ENCODE data around the gene SLC37A1.

The SLC37A1 gene

GRCh38 chr21:42571391-42572150 lies 57.9 kb downstream of the SLC37A1 start:
- H4K8ac ChIP-seq (ENCODE audit: low read length), result no peak overlapping the region
- no peaks in the 10 kb centered on the region for H3K27me3 ChIP-seq (ENCODE audit: control insufficient read depth in 1 of 2, insufficient read depth in 1 of 2, low read length in 2 of 2)
- H3K36me3 ChIP-seq (ENCODE audit: control insufficient read depth in 1 of 2, insufficient read depth in 2 of 2, low read depth in 1 of 2, low read length in 2 of 2), result peaks cover 0 to 75% of the 10 kb centered on the region in 2 experiments
- H3K23ac ChIP-seq (ENCODE audit: low read length in 2 of 2), result no peak overlapping the region
- no peak overlapping the region for H2AK5ac ChIP-seq (ENCODE audit: low read length, severe bottlenecking)
- peaks cover 2% of the 10 kb centered on the region for H3K9me3 ChIP-seq (ENCODE audit: control insufficient read depth, low read length)
- H3K4me1 ChIP-seq (ENCODE audit: control insufficient read depth, insufficient read depth, low read depth, low read length), result peaks cover 3% of the 10 kb centered on the region
- no peak overlapping the region for H3K4me2 ChIP-seq (ENCODE audit: low read length, poor library complexity, severe bottlenecking)
- no peak overlapping the region for H3K18ac ChIP-seq (ENCODE audit: low read depth in 1 of 2, low read length in 2 of 2)
- no peak overlapping the region for H2AFZ ChIP-seq (ENCODE audit: low read depth, low read length)
- peaks cover 11% of the 10 kb centered on the region for H3K79me1 ChIP-seq (replicated peaks; ENCODE audit: low read length, poor library complexity, severe bottlenecking)
- H3K9ac ChIP-seq (ENCODE audit: low read length), result no peak overlapping the region
- no peak overlapping the region for H2BK5ac ChIP-seq (ENCODE audit: low read depth, low read length, poor library complexity, severe bottlenecking)
- H3K14ac ChIP-seq (ENCODE audit: low read length in 2 of 2), result no peak overlapping the region
- DNase-seq, result no peak
- no peak overlapping the region for H2BK15ac ChIP-seq (ENCODE audit: low read depth, poor library complexity, severe bottlenecking)
- H3K27ac ChIP-seq (ENCODE audit: low read length, poor library complexity, severe bottlenecking), result no peak overlapping the region
- no peak overlapping the region for H3K4me3 ChIP-seq (ENCODE audit: insufficient read depth in 1 of 2, low read depth in 1 of 2, low read length in 2 of 2)
- 90% methylated on average over 20 of the region's 20 CpGs for WGBS
- no peak overlapping the region for H2BK120ac ChIP-seq (ENCODE audit: low read depth, low read length)
- no peak overlapping the region for H3K4ac ChIP-seq (ENCODE audit: low read depth in 1 of 2, low read length in 2 of 2)
- no peak overlapping the region for H4K91ac ChIP-seq (ENCODE audit: low read length)
- H2BK12ac ChIP-seq (ENCODE audit: low read length in 2 of 2), result no peak overlapping the region

- H3K27me3 ChIP-seq (ENCODE audit: control insufficient read depth in 1 of 2, insufficient read depth in 1 of 2, low read length in 2 of 2), result no peaks in the 10 kb centered on the region
- H3K36me3 ChIP-seq (ENCODE audit: control insufficient read depth in 1 of 2, insufficient read depth in 2 of 2, low read depth in 1 of 2, low read length in 2 of 2), result peaks cover 0 to 66% of the 10 kb centered on the region in 2 experiments
- H3K4me2 ChIP-seq (ENCODE audit: low read length, poor library complexity, severe bottlenecking), result no peak overlapping the region
- H4K8ac ChIP-seq (ENCODE audit: low read length), result no peak overlapping the region
- peaks cover 15% of the 10 kb centered on the region for H3K9me3 ChIP-seq (ENCODE audit: control insufficient read depth, low read length)
- no peak overlapping the region for H4K91ac ChIP-seq (ENCODE audit: low read length)
- no peak overlapping the region for H2BK120ac ChIP-seq (ENCODE audit: low read depth, low read length)
- no peak for DNase-seq
- H3K18ac ChIP-seq (ENCODE audit: low read depth in 1 of 2, low read length in 2 of 2), result no peak overlapping the region
- H2BK12ac ChIP-seq (ENCODE audit: low read length in 2 of 2), result no peak overlapping the region
- H3K14ac ChIP-seq (ENCODE audit: low read length in 2 of 2), result no peak overlapping the region
- WGBS, result 91% methylated on average over 11 of the region's 12 CpGs
- H3K4me3 ChIP-seq (ENCODE audit: insufficient read depth in 1 of 2, low read depth in 1 of 2, low read length in 2 of 2), result no peak overlapping the region
- no peak overlapping the region for H3K23ac ChIP-seq (ENCODE audit: low read length in 2 of 2)
- H2BK5ac ChIP-seq (ENCODE audit: low read depth, low read length, poor library complexity, severe bottlenecking), result no peak overlapping the region
- no peak overlapping the region for H2AK5ac ChIP-seq (ENCODE audit: low read length, severe bottlenecking)
- H3K27ac ChIP-seq (ENCODE audit: low read length, poor library complexity, severe bottlenecking), result no peak overlapping the region
- H3K9ac ChIP-seq (ENCODE audit: low read length), result no peak overlapping the region
- H2AFZ ChIP-seq (ENCODE audit: low read depth, low read length), result no peak overlapping the region
- H2BK15ac ChIP-seq (ENCODE audit: low read depth, poor library complexity, severe bottlenecking), result no peak overlapping the region
- H3K4me1 ChIP-seq (ENCODE audit: control insufficient read depth, insufficient read depth, low read depth, low read length), result peaks cover 3% of the 10 kb centered on the region
- H3K79me1 ChIP-seq (replicated peaks; ENCODE audit: low read length, poor library complexity, severe bottlenecking), result peaks cover 9% of the 10 kb centered on the region
- no peak overlapping the region for H3K4ac ChIP-seq (ENCODE audit: low read depth in 1 of 2, low read length in 2 of 2)
Observed at GRCh38 chr21:42572906-42573495, 59.3 kb downstream of the SLC37A1 start.

GRCh38 chr21:42574234-42575027 lies 60.8 kb downstream of the SLC37A1 start:
- peaks cover 9% of the 10 kb centered on the region for H3K79me1 ChIP-seq (replicated peaks; ENCODE audit: low read length, poor library complexity, severe bottlenecking)
- H4K91ac ChIP-seq (ENCODE audit: low read length), result no peak overlapping the region
- no peak overlapping the region for H3K23ac ChIP-seq (ENCODE audit: low read length in 2 of 2)
- WGBS, result 81% methylated on average over 7 of the region's 7 CpGs
- no peak overlapping the region for H2BK12ac ChIP-seq (ENCODE audit: low read length in 2 of 2)
- H2BK15ac ChIP-seq (ENCODE audit: low read depth, poor library complexity, severe bottlenecking), result no peak overlapping the region
- H3K9me3 ChIP-seq (ENCODE audit: control insufficient read depth, low read length), result peaks cover 21% of the 10 kb centered on the region
- H3K4ac ChIP-seq (ENCODE audit: low read depth in 1 of 2, low read length in 2 of 2), result no peak overlapping the region
- H3K18ac ChIP-seq (ENCODE audit: low read depth in 1 of 2, low read length in 2 of 2), result no peak overlapping the region
- no peak overlapping the region for H4K8ac ChIP-seq (ENCODE audit: low read length)
- H3K4me1 ChIP-seq (ENCODE audit: control insufficient read depth, insufficient read depth, low read depth, low read length), result peaks cover 3% of the 10 kb centered on the region
- H3K36me3 ChIP-seq (ENCODE audit: control insufficient read depth in 1 of 2, insufficient read depth in 2 of 2, low read depth in 1 of 2, low read length in 2 of 2), result peaks cover 0 to 66% of the 10 kb centered on the region in 2 experiments
- H3K14ac ChIP-seq (ENCODE audit: low read length in 2 of 2), result no peak overlapping the region
- H3K9ac ChIP-seq (ENCODE audit: low read length), result no peak overlapping the region
- no peak overlapping the region for H3K4me3 ChIP-seq (ENCODE audit: insufficient read depth in 1 of 2, low read depth in 1 of 2, low read length in 2 of 2)
- H2AK5ac ChIP-seq (ENCODE audit: low read length, severe bottlenecking), result no peak overlapping the region
- no peak overlapping the region for H3K4me2 ChIP-seq (ENCODE audit: low read length, poor library complexity, severe bottlenecking)
- no peak overlapping the region for H2BK5ac ChIP-seq (ENCODE audit: low read depth, low read length, poor library complexity, severe bottlenecking)
- no peak overlapping the region for H3K27ac ChIP-seq (ENCODE audit: low read length, poor library complexity, severe bottlenecking)
- H2AFZ ChIP-seq (ENCODE audit: low read depth, low read length), result no peak overlapping the region
- H2BK120ac ChIP-seq (ENCODE audit: low read depth, low read length), result no peak overlapping the region
- no peaks in the 10 kb centered on the region for H3K27me3 ChIP-seq (ENCODE audit: control insufficient read depth in 1 of 2, insufficient read depth in 1 of 2, low read length in 2 of 2)
- peak; percentile 17 for DNase-seq

DNA sequence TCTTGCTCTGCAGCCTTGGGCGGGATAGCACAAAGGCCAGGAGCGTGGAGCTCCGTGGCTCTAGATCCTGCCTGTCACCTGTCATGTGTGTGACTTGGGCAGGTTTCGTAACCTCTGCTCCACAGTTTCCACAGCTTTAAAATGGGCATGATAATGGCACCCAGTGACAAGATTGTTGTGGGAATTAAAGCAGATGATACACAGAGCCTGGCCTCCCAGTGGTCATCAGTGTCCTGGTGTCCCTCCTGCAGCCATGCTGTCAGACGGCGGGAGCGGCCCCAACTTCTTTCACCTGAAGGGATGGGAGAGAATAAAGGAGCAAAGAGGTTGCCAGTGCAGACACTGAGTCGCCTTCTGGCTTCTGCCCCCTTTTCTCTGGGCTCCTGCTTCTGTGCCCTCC lies 61.5 kb downstream of the SLC37A1 start:
- no peak overlapping the region for H2BK15ac ChIP-seq (ENCODE audit: low read depth, poor library complexity, severe bottlenecking)
- H3K4ac ChIP-seq (ENCODE audit: low read depth in 1 of 2, low read length in 2 of 2), result no peak overlapping the region
- H3K27me3 ChIP-seq (ENCODE audit: control insufficient read depth in 1 of 2, insufficient read depth in 1 of 2, low read length in 2 of 2), result no peaks in the 10 kb centered on the region
- H3K18ac ChIP-seq (ENCODE audit: low read depth in 1 of 2, low read length in 2 of 2), result no peak overlapping the region
- H2BK12ac ChIP-seq (ENCODE audit: low read length in 2 of 2), result no peak overlapping the region
- H2BK5ac ChIP-seq (ENCODE audit: low read depth, low read length, poor library complexity, severe bottlenecking), result no peak overlapping the region
- H3K4me1 ChIP-seq (ENCODE audit: control insufficient read depth, insufficient read depth, low read depth, low read length), result peaks cover 3% of the 10 kb centered on the region
- no peak overlapping the region for H2AK5ac ChIP-seq (ENCODE audit: low read length, severe bottlenecking)
- H3K23ac ChIP-seq (ENCODE audit: low read length in 2 of 2), result no peak overlapping the region
- H3K4me3 ChIP-seq (ENCODE audit: insufficient read depth in 1 of 2, low read depth in 1 of 2, low read length in 2 of 2), result no peak overlapping the region
- 92% methylated on average over 8 of the region's 8 CpGs for WGBS
- H3K4me2 ChIP-seq (ENCODE audit: low read length, poor library complexity, severe bottlenecking), result no peak overlapping the region
- no peak overlapping the region for H3K27ac ChIP-seq (ENCODE audit: low read length, poor library complexity, severe bottlenecking)
- H3K79me1 ChIP-seq (replicated peaks; ENCODE audit: low read length, poor library complexity, severe bottlenecking), result peaks cover 9% of the 10 kb centered on the region
- H3K9ac ChIP-seq (ENCODE audit: low read length), result no peak overlapping the region
- H3K14ac ChIP-seq (ENCODE audit: low read length in 2 of 2), result no peak overlapping the region
- peaks cover 0 to 65% of the 10 kb centered on the region in 2 experiments for H3K36me3 ChIP-seq (ENCODE audit: control insufficient read depth in 1 of 2, insufficient read depth in 2 of 2, low read depth in 1 of 2, low read length in 2 of 2)
- peaks cover 21% of the 10 kb centered on the region for H3K9me3 ChIP-seq (ENCODE audit: control insufficient read depth, low read length)
- no peak for DNase-seq
- H2BK120ac ChIP-seq (ENCODE audit: low read depth, low read length), result no peak overlapping the region
- H2AFZ ChIP-seq (ENCODE audit: low read depth, low read length), result no peak overlapping the region
- no peak overlapping the region for H4K91ac ChIP-seq (ENCODE audit: low read length)
- H4K8ac ChIP-seq (ENCODE audit: low read length), result no peak overlapping the region
